ENCODE data around the gene NRXN3.

NRXN3 gene

DNA sequence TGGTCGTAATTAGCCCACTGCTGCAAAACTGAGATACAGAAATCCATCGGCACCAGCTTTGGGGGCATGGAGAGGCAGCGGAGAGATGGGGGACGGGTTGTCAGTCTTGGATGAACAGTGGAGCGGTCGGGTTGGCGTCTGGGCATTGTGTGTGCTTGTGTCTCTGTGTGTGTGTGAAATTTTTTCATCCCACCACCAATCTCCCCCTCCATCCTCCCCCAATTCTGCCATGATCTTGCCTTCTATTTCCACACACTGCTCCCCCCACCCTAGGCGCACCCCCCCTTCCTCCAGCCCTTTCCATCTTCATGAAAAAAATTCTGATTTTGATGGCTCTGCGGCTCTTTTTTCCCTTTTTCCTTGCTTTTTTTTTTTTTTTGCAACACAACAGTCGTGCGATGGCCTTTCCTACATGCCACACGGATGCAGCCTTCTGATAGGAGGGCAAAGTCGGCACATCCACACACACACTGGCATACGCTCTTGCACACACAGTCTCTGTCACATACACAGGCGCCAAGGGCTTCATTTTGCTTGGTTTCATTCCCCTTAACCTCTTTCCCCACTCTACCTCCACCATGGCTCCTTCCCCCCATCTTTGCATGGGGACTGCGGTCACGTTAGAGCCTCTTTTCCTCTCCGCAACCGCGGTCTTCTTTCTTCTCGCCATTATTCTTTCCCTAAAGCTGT is 3.3 kb downstream of the NRXN3 start:
- no peak for DNase-seq

DNA sequence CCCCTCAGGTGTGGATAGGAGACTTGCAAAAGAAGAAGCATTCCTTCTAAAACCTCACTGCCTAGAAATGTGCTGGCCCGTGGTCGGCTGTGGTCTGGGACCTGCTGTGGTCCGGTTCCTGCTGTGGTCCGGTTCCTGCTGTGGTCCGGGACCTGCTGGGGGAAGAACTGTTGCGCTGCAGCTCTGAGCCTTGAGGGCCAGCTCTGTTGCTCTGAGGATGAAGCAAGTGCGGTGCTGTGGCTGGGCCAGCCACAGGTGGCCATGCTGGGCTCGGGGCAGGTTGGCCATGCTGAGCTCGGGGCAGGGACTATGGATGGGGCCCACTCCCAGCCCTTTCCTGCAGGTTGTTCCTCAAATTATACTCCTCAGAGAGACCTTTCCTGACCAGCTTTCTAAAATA is 5.2 kb downstream of the NRXN3 start:
- DNase-seq: no peak

DNA sequence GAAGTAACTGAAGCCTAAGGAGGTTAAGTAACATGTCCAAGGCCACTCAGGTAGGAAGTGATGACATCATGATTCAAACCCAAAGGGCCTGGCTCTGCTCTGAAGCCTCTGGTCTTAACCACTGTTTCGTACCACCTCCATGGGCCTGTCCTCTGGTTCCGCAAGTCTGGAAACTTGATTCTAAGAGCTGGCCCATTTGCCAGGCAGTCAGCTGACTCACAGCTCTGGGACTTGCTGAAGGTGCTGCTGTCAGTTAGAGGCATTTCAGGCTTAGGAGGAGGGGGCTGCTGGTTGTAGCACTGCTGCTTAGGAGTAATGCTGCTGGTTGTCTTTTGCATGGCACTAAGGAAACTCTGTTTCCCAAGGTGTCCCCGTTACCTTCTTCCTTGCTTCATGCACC is 7.9 kb downstream of the NRXN3 start:
- no peak for DNase-seq

DNA sequence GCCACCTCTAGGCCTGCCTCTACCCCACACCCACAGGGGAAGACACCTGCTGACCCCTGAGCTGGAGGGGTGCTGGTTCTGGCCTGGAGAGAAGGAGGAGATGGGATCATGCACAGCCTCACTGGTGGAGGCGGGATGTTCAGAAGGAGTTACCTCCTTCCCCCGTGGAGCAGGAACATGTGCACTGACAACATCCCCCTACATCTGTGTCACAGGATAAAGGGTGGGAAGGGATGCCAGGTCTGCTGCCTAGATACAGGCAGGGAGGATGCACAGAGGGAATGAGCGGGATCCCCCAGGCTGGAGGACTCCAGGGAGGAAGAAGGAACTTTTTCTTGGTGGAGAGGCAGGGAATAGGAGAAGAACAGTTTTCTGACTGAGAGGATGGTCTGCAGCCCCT is 8.8 kb downstream of the NRXN3 start:
- peak in 1 of 58 donors; percentile 21 for DNase-seq

DNA sequence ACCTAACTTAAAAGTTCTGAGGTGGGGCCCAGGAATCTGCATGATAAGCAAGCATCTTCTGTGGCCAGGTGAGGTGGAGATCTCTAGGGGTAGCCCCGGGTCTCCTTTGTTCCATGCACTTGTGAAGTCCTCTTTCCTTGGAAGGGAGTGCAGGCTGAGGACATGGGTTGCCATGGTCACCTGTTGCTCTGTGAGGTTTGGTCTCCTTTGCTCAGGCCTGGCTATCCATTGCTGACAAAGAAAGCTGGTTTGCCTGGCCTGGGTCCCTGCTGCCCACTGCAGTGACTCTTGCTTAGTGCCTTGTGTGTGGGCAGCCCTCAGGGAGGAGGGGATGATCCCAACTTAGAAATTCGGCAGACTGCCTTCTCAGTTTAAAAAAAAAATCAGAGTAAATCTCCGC is 11.1 kb downstream of the NRXN3 start:
- peak in 1 of 58 donors; percentile 13 for DNase-seq

DNA sequence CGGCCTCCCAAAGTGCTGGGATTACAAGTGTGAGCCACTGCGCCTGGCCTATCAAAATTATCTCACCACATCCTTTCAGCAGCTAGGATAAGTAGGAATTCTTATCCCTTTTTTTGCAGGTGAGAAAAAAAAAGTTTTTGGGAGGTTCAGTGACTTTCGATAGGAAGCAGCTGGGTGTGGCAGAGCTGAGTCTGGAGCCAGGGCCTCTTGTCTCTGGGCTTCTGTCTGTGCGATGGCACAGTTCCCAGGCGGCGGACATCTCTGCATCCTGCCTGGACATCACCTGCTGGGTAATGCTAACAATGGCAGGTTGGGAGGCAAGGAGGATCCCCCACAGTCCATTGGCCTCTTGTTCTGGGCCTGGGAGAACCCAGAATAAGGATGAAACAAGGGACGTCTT is 12.5 kb downstream of the NRXN3 start:
- DNase-seq: no peak

DNA sequence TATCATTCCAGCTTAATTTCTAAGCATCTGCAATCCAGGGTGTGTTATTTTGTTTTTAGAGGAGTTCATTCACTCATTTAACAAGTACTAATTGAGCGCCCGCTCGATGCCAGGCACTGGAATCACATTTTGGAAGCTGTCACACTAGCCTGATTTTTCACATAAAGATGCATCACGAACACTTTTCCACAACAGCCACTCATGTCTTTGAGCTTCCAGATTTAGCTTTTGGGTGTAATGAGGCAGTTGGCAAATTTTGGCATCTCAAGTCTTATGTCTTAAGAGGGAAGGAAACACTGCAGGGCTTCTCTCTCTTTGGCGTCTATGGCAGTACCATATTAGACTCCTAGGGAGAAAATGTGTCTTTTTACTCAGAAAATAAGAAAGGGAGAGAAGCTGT is 14.0 kb downstream of the NRXN3 start:
- DNase-seq: peak in 6 of 58 donors; percentile 15 to 36 (median 21)

DNA sequence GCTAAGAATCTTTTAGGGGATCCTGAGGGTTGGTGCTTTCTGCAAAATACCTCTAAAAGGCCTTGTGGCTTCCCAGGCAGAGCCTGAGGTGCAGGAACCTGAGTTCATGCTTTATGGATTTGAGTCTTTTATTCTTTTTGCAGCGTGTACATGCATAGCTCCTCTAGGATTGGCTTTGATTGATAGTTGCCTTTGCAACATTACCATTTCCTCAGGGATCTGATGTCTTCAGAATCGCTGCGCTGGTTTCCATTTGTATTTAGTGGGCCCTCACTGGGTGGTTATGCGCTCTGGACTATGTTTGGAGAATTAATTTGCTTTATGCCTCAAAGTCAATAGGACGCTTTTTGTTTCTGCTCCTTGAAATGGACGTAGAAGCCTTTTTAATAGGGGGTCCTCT is 16.1 kb downstream of the NRXN3 start:
- no peak for DNase-seq

DNA sequence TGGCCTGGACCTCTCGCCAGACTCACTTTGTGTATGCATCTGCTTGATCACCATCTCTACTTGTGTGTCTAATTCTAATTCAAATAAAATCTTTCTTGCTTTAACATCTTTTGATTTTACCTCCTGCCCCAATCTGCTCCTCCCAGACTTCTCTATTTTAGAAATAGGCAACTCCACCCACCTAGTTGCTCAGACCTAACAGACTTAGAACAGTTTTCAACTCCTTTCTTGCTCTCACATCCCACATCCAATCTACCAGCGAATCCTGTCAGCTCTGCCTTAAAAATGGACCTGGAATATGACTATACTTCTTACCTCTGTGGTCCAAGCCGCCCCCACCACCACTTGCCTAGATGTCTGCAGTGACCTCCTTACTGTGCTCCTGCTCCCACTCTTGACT is 18.7 kb downstream of the NRXN3 start:
- peak in 1 of 58 donors; percentile 28 for DNase-seq

DNA sequence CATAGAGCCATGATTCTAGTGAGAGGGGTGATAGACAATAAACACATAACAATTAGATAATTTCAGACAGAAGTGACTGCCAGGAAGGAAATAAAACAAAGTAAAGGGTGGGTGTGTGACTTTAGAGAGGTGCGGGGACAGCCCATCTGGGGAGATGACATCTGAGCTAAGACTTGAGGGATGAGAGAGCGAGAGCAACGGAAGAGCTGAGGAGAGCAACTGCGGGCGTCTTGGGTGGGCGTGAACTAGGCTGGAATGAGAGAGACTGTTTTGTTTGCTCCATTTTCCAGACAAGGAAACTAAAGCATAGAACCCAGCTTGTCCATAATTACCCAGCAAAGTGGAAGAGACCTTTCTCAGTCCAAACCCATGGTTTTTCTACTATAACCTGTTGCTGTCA is 25.3 kb downstream of the NRXN3 start:
- no peak for DNase-seq

DNA sequence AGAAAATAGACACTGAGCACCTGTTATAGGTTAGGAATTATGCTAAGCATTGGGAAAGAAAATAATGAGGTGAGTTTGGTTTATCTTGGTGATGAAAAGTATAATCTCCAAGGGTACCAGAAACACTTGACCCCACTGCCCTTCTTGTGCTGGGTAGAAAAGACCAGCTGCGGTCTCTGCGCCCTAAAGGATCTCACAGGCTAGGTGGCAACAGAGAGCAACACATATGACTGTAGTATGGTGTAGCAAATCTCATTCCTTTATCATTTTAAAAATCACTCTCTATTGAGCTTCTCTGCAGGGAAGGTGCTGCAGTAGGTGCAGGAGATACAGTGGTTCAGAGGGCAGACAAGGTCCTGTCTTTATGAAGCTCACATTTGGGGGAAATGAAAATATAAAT is 26.1 kb downstream of the NRXN3 start:
- DNase-seq: no peak

DNA sequence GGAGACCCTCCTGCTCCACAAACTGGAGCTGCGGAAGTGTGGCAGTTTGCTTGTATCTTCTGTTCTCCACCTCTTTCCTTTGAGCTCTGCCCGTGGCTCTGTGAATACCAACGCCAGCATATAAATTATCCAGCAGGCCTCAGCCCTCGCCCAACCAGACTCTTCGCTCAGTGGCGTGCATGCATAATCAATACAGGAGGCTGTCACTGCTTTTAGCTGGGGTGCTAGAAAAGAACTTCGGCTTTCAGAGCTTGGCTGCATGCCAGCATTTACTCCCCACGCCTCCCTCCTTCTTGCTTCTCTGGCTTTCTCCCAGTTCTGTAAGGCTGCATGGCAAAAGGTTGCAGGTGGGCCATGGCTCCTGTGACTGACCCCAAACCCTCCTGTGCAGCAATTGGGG is 26.9 kb downstream of the NRXN3 start:
- peak in 1 of 58 donors; percentile 17 for DNase-seq

DNA sequence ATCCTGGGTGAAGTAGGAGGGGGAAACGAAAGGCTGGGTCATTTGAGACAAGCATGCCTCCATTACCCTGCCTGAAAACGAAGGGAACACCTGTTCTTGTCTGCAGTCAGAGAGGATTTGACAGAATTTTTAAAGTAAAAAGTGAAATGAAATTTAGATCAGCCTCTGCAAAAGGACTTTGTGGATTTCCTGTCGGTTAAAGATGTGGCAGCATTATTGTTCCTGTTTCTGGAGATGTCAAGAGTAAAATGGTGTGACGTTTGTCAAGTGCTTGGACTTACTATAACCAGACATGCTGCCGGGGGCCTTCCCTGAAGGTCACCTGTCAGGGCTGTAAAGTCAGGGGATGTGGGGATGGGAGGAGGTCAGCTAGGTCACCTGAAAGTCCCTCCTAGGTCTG is 32.0 kb downstream of the NRXN3 start:
- DNase-seq: no peak

DNA sequence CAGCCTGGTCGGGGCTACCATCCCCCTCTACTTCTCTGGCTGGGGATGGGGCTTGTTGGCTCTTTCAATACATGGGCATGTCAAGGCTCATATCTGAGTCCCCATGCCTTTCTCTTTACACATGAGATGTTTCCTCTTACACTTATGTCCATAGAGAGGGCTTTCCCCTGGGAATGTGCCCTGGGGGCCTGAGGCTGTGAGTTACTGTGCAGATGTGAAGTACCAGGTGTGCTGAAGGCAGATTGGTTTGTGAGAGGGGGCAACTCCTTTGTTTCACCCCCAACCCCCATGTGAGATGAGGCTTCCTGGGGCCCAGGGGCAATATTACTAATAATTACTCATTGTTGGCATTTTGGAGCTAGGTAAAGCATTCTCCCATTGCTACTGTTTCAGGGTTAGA is 32.8 kb downstream of the NRXN3 start:
- DNase-seq: no peak

DNA sequence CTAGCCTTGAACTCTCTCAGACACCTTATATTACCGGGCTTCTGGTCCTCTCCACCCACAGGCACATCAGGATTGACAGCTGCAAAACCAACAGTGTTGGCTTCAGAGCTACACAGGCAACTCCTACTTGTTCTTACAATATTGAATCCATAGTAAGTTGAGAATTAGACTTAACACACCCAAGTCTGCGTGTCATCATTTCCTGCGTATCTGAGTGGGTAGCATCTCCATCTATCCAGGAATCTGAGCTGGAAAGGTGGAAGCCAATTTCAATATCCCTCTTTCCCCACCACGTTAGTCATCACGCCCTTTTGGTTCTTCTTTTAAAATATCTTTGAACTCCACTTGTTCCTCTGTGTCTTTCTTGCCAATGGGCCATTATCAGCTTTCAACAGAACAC is 37.2 kb downstream of the NRXN3 start:
- no peak for DNase-seq

DNA sequence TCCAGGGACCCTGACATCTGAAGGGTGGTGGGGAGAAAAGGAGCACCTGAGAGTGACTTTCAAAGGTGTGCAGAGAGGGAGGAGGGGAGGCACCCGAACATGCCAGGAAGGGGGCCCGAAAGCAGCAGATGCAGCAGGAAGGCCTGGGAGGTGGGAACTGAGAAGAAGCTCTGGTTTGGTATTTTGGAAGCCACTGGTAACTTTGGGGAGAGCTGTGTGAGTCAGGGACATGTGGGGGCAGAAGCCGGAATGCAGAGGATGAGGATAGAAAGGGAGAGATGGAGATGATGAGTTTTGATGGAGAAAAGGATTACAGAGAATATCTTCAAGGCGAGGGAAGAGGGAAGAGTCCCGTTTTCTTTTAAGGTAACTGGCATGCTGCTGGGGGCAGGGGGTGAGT is 50.1 kb downstream of the NRXN3 start:
- peak in 2 of 58 donors; percentile 9 to 13 for DNase-seq

DNA sequence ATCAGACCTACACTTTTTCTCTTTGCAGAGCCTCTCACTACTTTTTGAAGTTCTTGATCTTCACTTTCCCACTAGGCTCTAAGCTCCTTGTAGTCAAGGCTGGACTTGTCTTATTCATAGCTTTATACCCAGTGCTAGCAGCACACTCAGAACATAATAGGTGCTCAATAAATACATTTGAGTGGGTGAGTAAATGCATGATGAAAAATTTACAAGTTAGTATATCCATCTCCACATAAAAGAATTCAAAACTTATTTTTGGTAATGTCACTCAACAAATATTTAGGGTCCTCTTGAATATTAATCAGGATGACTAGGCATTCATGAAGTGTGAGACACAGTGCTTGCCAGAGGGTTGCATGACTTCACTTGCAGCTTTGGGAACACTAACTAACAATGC is 52.6 kb downstream of the NRXN3 start:
- DNase-seq: no peak

DNA sequence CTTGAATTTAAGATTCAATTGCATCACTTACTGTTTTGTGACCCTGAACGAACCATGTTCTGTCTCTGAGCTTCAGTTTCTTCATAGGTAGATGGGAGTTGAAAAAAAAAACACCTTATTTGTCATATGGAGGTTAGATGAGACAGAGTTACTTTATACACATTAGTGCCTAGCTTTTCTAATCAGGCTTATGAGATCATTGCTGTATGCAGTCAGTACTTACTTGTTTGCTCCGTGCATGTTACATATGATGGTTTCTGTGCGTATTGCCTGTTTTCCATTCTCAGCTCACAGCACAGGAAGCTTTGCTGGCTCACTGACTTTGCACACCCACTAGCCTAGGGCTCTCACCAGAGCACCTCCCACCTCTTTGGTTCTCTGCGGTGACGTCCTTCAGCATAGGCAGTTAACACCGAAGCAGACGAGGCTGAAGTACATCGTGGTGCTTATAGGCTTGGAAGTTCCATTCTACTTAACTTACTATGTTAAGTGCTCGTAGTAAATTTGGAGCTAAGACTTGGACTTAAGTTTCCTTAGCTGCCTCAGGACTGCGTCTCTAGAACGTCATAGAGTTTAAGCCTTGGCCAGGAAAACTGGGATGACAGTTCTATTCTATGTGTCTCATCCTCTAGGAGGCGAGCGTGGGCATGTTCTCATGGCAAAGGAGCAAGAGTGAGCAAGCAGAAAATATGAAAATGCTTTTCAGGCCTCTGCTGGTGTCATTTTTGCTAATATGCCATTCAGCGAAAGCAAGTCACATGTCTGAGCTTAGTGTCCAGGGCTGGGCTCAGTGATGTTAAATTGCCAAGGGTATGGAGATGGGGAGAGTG is 57.3 kb downstream of the NRXN3 start:
- peak in 19 of 58 donors; percentile 8 to 76 (median 29) for DNase-seq

DNA sequence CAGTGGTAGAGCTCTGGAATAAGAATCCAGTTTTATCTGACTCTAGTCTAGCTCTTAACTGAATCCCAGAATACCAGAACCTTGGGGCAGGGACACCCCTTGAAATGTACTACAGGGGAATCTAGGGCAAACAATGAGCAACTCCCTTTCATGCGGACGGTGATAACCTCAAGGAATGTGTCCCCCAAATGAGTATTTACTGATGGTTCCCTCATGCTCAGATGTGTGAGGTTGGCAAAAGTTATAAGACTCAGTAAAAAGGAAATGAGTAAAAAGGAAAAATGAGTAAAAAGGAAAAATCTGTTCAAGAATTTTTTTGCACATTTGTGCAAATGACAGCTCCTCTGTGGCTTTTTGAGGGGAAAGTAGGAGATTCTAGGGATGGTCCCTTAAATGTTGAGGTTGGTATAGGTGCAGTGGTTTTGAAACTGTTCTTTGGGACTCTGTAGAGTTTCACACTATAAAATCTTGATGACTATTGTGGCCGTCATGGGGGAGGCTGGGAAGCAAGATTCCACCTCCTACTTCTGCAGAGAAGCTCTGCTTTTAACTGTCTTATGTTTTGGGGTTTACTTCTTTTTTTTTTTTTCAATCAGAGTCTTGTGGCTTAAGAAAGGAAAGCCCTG is 58.6 kb downstream of the NRXN3 start:
- no peak for DNase-seq

DNA sequence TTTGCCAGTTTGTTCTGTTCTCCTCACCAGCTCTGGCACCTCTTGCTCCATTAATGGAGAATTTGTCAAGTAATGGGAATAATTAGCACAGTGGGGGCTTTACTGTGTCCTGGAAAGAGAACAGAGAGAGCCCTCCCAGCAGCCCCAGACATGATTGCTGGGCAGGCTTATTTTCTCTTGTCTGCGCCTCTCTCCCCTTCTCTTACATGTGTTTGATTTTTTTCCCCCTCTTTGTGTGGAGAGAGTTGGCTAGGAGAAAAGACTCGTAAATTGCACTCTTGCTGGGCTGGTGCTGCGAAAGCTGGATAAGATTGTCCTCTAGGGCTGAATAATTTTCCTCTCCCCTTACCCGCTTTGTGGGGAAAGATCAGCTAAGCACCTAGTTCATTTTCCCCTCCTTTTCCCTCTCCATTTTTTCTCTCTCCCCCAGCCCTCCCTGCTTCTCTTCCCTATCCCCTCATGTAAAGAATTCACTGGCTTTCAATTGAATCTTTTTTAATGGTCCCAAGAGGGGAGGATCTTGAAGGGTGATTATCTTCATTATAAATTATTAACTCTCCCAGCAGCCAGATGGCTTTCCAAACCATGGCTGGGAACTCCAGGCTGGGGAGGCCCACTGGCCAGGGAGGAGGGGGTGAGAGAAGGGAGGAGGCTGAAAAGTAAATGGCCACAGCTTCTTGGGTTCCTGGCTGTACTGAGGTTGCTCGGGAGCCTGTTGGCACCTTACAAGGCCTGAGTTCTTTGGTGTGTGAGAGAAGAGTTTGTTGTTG is 62.2 kb downstream of the NRXN3 start:
- no peak for DNase-seq

DNA sequence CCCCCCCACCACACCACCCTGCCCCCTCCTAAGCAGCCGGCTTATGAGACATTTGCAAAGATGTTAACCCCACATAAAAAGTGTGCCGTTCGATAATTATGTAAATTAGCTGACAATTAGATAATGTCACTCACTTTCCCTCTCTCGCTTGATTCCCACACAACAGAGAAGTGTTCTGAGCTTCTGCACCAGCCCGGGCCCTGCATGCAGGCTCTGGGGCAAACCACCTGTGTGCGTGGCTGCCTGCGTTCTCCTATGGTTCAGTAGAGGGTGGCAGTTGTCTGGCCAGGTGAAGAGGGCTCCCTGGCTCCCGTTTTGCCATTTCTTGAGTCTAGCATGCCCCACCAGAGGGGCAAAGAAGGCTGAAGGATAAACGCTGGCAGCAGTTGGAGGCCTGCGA is 68.0 kb downstream of the NRXN3 start:
- DNase-seq: no peak

DNA sequence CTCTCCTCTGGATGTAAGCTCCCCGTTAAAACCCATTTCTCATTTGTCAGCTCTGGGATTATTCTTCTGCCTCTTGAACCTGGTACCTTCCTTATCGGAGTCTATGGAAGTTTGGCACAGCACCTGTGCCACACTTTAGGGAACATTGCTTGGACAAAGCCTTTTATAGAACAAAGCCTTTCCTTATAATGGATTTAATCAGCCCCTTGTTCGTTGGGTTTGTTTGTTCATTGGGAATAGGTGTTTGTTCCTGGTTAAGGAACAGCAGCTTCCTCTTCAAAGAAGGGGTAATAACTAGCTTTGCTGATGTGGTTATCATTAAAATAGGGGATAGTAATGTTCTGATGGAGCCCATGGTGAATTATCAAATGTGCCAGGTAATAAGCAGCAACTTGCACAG is 70.4 kb downstream of the NRXN3 start:
- DNase-seq: no peak

Measured in anterior cingulate cortex (tissue), 58 donors.